ENCODE results near the gene CRIP2. TPM values are rescaled to one million over a fixed set of nuclear protein-coding genes. Genes with fewer than 3 reads are reported as not detected.

Gene CRIP2
- total and polyA plus RNA-seq, 2 of the 4 experiments (the other 2 are of a cell fraction): 18.1 to 123 TPM

DNA sequence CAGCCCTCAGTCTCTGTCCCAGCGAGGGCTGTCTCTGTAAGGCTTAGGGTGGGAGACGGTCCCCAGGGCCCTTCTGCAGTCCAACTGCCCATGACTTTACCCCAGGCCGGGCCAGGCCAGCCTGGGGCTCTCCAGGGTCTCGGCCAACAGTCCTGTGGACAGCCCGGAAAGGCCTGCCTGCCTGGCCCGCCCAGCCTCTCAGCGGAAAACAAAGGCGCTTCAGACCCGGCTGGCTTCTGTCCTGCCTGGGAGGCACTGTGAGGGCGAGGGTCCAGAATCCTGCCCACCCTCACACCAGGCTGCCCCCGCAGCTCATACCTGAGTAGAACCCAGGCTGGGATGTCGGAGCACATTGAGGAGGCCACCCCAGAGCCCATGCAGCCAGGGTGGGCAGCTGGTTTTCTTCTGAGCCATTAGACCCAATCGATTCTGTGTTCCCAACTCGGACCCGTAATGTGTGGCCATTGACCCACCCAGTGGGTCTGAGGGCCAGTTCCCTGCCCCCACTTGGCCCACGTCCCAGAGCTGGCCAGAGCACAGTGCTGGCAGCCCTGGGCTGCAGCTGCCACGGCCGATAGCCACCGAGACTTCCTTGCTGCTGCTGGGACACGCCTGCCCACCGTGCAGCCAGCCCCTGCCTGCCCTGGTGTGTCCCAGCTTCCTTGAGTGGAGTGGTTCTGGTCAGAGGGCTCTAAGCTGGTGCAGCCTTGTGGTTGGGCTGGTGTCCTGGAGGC is 1.6 kb downstream of the CRIP2 start:
- peak overlapping the region; percentile 96 for H2AFZ ChIP-seq (replicated peaks; ENCODE audit: low read length, poor library complexity)
- ChIA-PET CTCF (no interaction called here), POLR2A (ENCODE audit: unreplicated experiment) (no interaction called here)
- peak overlapping the region; percentile 92 for H3K4ac ChIP-seq (ENCODE audit: low read depth, low read length)
- intact Hi-C loops (cut with micrococcal nuclease) (no loop called here), in situ Hi-C loops (cut with MboI; ENCODE audit: low sequenced_read_pairs) (no loop called here), dilution Hi-C loops (cut with HindIII; ENCODE audit: low sequenced_read_pairs, unreplicated experiment) (no loop called here)
- peak overlapping the region; percentile 57 to 89; a peak in 3 of 4 replicates for H4K8ac ChIP-seq (ENCODE audit: low read depth in 2 of 2, low read length in 2 of 2)
- BruUV-seq (replicated peaks): no TSS peak
- 11% methylated on average over 10 of the region's 21 CpGs; no CpG with 5 or more reads in 1 of the 2 experiments for WGBS, 2 experiments (ENCODE audit: extremely low coverage in 2 of 2, insufficient read length in 1 of 2)
- DNase-seq (peak; percentile 4), ATAC-seq (ENCODE audit: low read depth) (no peak; the same call in 1 of the 2 replicates)
- H3K9me1 ChIP-seq (ENCODE audit: insufficient read depth, low read length): peaks cover 4% of the 10 kb centered on the region; the same call in 1 of the 2 replicates
- peak overlapping the region; percentile 89 for H3K4me2 ChIP-seq (ENCODE audit: low read depth, low read length)
- no peak overlapping the region for H2BK5ac ChIP-seq (ENCODE audit: low read depth, low read length, poor library complexity, severe bottlenecking)
- peak overlapping the region; percentile 34; the same call in 1 of the 2 replicates for H3K9ac ChIP-seq (ENCODE audit: low read depth, low read length)
- peaks cover 7% of the 10 kb centered on the region; the same call in 1 of the 2 replicates for H4K20me1 ChIP-seq (ENCODE audit: insufficient read depth, low read length)
- H3K14ac ChIP-seq (replicated peaks; ENCODE audit: low read depth, low read length): peak overlapping the region; percentile 89
- H2BK20ac ChIP-seq (ENCODE audit: low read depth, low read length): no peak overlapping the region
- H3K4me1 ChIP-seq (ENCODE audit: control insufficient read depth, insufficient read depth, low read length): peaks cover 20% of the 10 kb centered on the region
- H3K36me3 ChIP-seq (ENCODE audit: control insufficient read depth, insufficient read depth, low read length): no peaks in the 10 kb centered on the region
- peak overlapping the region; percentile 28 for H3K27ac ChIP-seq (ENCODE audit: insufficient read depth, low read length)
- H4K91ac ChIP-seq (ENCODE audit: insufficient read depth, low read depth, low read length): peak overlapping the region; percentile 70
- peaks cover 0 to 23% of the 10 kb centered on the region in 2 experiments; a peak in 1 of 4 replicates for H3K79me1 ChIP-seq (ENCODE audit: low read depth in 1 of 2, low read length in 2 of 2)
- no peaks in the 10 kb centered on the region for H3K9me3 ChIP-seq (ENCODE audit: control insufficient read depth, insufficient read depth, low read length)
- peak overlapping the region; percentile 81; the same call in 1 of the 2 replicates for H2AK5ac ChIP-seq (ENCODE audit: low read depth, low read length)
- peak overlapping the region; percentile 64; the same call in 1 of the 2 replicates for H2BK120ac ChIP-seq (ENCODE audit: low read depth, low read length)
- H3K56ac ChIP-seq (ENCODE audit: extremely low read depth, insufficient read depth, low read length): peak overlapping the region; percentile 72; the same call in 1 of the 2 replicates
- H4K5ac ChIP-seq (ENCODE audit: low read depth, low read length): peak overlapping the region; percentile 58
- peak; percentile 7; the same call in 1 of the 2 replicates for TF ChIP-seq POLR2A (IDR thresholded peaks at IDR 0.05; ENCODE audit: low read depth, low read length)
- TF ChIP-seq, protein P1, sequence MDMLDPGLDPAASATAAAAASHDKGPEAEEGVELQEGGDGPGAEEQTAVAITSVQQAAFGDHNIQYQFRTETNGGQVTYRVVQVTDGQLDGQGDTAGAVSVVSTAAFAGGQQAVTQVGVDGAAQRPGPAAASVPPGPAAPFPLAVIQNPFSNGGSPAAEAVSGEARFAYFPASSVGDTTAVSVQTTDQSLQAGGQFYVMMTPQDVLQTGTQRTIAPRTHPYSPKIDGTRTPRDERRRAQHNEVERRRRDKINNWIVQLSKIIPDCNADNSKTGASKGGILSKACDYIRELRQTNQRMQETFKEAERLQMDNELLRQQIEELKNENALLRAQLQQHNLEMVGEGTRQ (IDR thresholded peaks at IDR 0.05; ENCODE audit: low read depth, low read length): no peak
- H3K23ac ChIP-seq (ENCODE audit: low read depth, low read length): peak overlapping the region; percentile 82
- H3K18ac ChIP-seq (ENCODE audit: low read depth, low read length): no peak overlapping the region; the same call in 1 of the 2 replicates
- peak overlapping the region; percentile 99 for H3K4me3 ChIP-seq (ENCODE audit: insufficient read depth, low read depth, low read length)
- H2BK15ac ChIP-seq (ENCODE audit: low read depth, low read length): no peak overlapping the region
- no peaks in the 10 kb centered on the region for H3K27me3 ChIP-seq (ENCODE audit: control insufficient read depth, insufficient read depth, low read length)
- peak overlapping the region; percentile 96 for H2AK9ac ChIP-seq (replicated peaks; ENCODE audit: low read depth, low read length, poor library complexity)
